Transverse colon (tissue), 4 donors: Measurements from ENCODE around the gene ARHGEF4.

Source experiments
- EP300 ChIP-seq: sonication (generic); formaldehyde crosslinking; IDR thresholded peaks from one replicate; pipeline ENCODE4 v1.6.1; 2017; ENCODE audit warnings: antibody characterized with exemption, low read depth
- POLR2A ChIP-seq: fragments of 450-650 bp; IDR thresholded peaks from one replicate; pipeline ENCODE4 v1.6.1; 2016; ENCODE audit warnings: antibody characterized with exemption, mild to moderate bottlenecking, moderate library complexity
- POLR2AphosphoS5 ChIP-seq, 3 donors: sonication (generic); formaldehyde crosslinking; IDR thresholded peaks; one replicate each; pipeline ENCODE4 v1.6.1; 2016; ENCODE audit warnings: antibody characterized with exemption in 3 of 3
- TF ChIP-seq, protein P1 (sequence below), 5 experiments: fragments of 200-600 bp in 3 of 5; fragments of 450-650 bp in 2 of 5; sonication (generic) in 3 of 5; IDR thresholded peaks; 1 replicate in 2 of 5; 2 replicates in 3 of 5; pipeline ENCODE4 v1.5.1; 2016 to 2017; ENCODE audit warnings: antibody characterized with exemption in 5 of 5, inconsistent platforms in 3 of 5, mild to moderate bottlenecking in 2 of 5, moderate library complexity in 1 of 5

DNA sequence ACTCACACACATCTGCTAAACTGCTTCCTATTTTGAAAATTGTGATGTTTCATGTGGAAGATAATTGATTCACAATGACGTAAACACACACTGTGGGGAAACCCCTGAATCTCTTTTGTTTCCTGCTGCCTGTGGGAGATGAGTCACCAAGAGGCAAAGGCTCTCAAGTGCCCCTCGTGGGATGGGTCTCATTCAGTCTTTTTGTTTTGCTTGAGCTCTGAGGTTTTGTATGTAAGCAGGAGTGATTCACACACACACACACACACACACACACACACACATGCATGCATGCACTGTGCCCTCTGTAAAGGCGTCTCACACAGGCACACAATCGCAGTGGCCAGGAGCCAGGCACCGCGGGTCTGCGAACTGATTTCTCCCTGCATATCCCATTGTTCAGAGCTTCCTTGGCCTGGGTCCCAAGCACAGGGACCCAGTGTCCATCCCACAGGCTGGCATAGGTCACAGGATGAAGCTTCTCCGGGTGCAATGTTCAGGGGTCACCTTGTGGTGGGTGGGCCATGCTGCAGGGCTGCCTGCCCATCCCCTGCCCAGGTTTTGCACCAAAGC is 12.1 kb upstream of the ARHGEF4 start:
- no peak for TF ChIP-seq POLR2A
- TF ChIP-seq, protein P1, sequence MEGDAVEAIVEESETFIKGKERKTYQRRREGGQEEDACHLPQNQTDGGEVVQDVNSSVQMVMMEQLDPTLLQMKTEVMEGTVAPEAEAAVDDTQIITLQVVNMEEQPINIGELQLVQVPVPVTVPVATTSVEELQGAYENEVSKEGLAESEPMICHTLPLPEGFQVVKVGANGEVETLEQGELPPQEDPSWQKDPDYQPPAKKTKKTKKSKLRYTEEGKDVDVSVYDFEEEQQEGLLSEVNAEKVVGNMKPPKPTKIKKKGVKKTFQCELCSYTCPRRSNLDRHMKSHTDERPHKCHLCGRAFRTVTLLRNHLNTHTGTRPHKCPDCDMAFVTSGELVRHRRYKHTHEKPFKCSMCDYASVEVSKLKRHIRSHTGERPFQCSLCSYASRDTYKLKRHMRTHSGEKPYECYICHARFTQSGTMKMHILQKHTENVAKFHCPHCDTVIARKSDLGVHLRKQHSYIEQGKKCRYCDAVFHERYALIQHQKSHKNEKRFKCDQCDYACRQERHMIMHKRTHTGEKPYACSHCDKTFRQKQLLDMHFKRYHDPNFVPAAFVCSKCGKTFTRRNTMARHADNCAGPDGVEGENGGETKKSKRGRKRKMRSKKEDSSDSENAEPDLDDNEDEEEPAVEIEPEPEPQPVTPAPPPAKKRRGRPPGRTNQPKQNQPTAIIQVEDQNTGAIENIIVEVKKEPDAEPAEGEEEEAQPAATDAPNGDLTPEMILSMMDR (IDR thresholded peaks at IDR 0.05) = no peak
- no peak for TF ChIP-seq EP300
- no peak for TF ChIP-seq POLR2AphosphoS5 (IDR thresholded peaks at IDR 0.05)
